HG03175 (cell line): ENCODE data around the gene FBXL13.
"Not testable (repeated sequence)": the region's sequence is repeated elsewhere in the genome, so short reads cannot be mapped to it uniquely, and the experiment has no call there.

Source experiments
- ATAC-seq: cut with Tn5 transposase; IDR thresholded peaks from one replicate; pipeline ENCODE4 v1.9.1; 2021; ENCODE audit warnings: mild to moderate bottlenecking, moderate library complexity; ENCODE audit not compliant: unreplicated experiment

Gene FBXL13

GRCh38 chr7:103074519-103075336 lies at the start of gene FBXL13, which contains the start of gene ARMC10:
FBXL13 (minus strand) TSS chr7:103074796.
ARMC10 (plus strand) TSS chr7:103075140; CDS start chr7:103075273, 133 bp downstream.
- peak; percentile 91 for ATAC-seq

- no peak for ATAC-seq
Observed at GRCh38 chr7:103123529-103123928, 48.9 kb upstream of the FBXL13 start.

GRCh38 chr7:103121641-103122040 lies 47.0 kb upstream of the FBXL13 start:
- no peak for ATAC-seq

GRCh38 chr7:103120362-103120761 lies 45.8 kb upstream of the FBXL13 start:
- no peak for ATAC-seq

GRCh38 chr7:103119791-103120291 lies 45.2 kb upstream of the FBXL13 start:
- ATAC-seq = no peak

- no peak for ATAC-seq
Observed at GRCh38 chr7:103117465-103117864, 42.9 kb upstream of the FBXL13 start.

GRCh38 chr7:103116991-103117390 lies 42.4 kb upstream of the FBXL13 start:
- ATAC-seq = no peak

- no peak for ATAC-seq
Observed at GRCh38 chr7:103116511-103116910, 41.9 kb upstream of the FBXL13 start.

GRCh38 chr7:103115771-103116170 lies 41.2 kb upstream of the FBXL13 start:
- ATAC-seq = no peak

GRCh38 chr7:103114576-103115008 lies 40.0 kb upstream of the FBXL13 start:
- no peak for ATAC-seq

- ATAC-seq = no peak
Observed at GRCh38 chr7:103113164-103113563, 38.6 kb upstream of the FBXL13 start.

GRCh38 chr7:103106703-103107070 lies 32.1 kb upstream of the FBXL13 start:
- ATAC-seq = not testable (repeated sequence)

- no peak for ATAC-seq
Observed at GRCh38 chr7:103106005-103106702, 31.6 kb upstream of the FBXL13 start.

- no peak for ATAC-seq
Observed at GRCh38 chr7:103101543-103101942, 26.9 kb upstream of the FBXL13 start.

- ATAC-seq = no peak
Observed at GRCh38 chr7:103100348-103100747, 25.8 kb upstream of the FBXL13 start.

- no peak for ATAC-seq
Observed at GRCh38 chr7:103097041-103097440, 22.4 kb upstream of the FBXL13 start.

GRCh38 chr7:103095558-103095957 lies 21.0 kb upstream of the FBXL13 start:
- not testable (repeated sequence) for ATAC-seq

- no peak for ATAC-seq
Observed at GRCh38 chr7:103094102-103094501, 19.5 kb upstream of the FBXL13 start.

GRCh38 chr7:103093429-103093828 lies 18.8 kb upstream of the FBXL13 start:
- ATAC-seq = no peak

- ATAC-seq = not testable (repeated sequence)
Observed at GRCh38 chr7:103092321-103092720, 17.7 kb upstream of the FBXL13 start.

GRCh38 chr7:103083210-103083609 lies 8.6 kb upstream of the FBXL13 start:
- ATAC-seq = no peak

- ATAC-seq = no peak
Observed at GRCh38 chr7:103082497-103082896, 7.9 kb upstream of the FBXL13 start.
